ENCODE results near the gene RALB.

The RALB gene

GRCh38 chr2:120265006-120265405, 12.4 kb downstream of the RALB start:
- no peak overlapping the region for H3K4me3 ChIP-seq (ENCODE audit: low read depth, low read length)
- TF ChIP-seq CTCF (IDR thresholded peaks at IDR 0.05; ENCODE audit: borderline replicate concordance, insufficient read depth, low read depth, low read length): no peak

GRCh38 chr2:120267348-120267747, 14.7 kb downstream of the RALB start:
- H3K4me3 ChIP-seq (ENCODE audit: low read depth, low read length): no peak overlapping the region
- no peak for TF ChIP-seq CTCF (IDR thresholded peaks at IDR 0.05; ENCODE audit: borderline replicate concordance, insufficient read depth, low read depth, low read length)

GRCh38 chr2:120269076-120269744, 16.6 kb downstream of the RALB start:
- TF ChIP-seq CTCF (IDR thresholded peaks at IDR 0.05; ENCODE audit: borderline replicate concordance, insufficient read depth, low read depth, low read length): no peak
- no peak overlapping the region for H3K4me3 ChIP-seq (ENCODE audit: low read depth, low read length)

GRCh38 chr2:120269816-120270215, 17.2 kb downstream of the RALB start:
- H3K4me3 ChIP-seq (ENCODE audit: low read depth, low read length): no peak overlapping the region
- TF ChIP-seq CTCF (IDR thresholded peaks at IDR 0.05; ENCODE audit: borderline replicate concordance, insufficient read depth, low read depth, low read length): no peak

GRCh38 chr2:120271711-120272379, 19.2 kb downstream of the RALB start:
- no peak overlapping the region for H3K4me3 ChIP-seq (ENCODE audit: low read depth, low read length)
- TF ChIP-seq CTCF (IDR thresholded peaks at IDR 0.05; ENCODE audit: borderline replicate concordance, insufficient read depth, low read depth, low read length): no peak

- no peak for TF ChIP-seq CTCF (IDR thresholded peaks at IDR 0.05; ENCODE audit: borderline replicate concordance, insufficient read depth, low read depth, low read length)
- no peak overlapping the region for H3K4me3 ChIP-seq (ENCODE audit: low read depth, low read length)
Measured at GRCh38 chr2:120272763-120273481, 20.3 kb downstream of the RALB start.

All from GM12875 (cell line).